ENCODE measurements around the gene SF3B2.

The SF3B2 gene

GRCh38 chr11:66014804-66015453 is 37.2 kb upstream of the SF3B2 start:
- Histone ChIP-seq H3K9me3 (ENCODE audit: severe bottlenecking) (no peaks in the 10 kb centered on the region), H3K36me3 (no peaks in the 10 kb centered on the region), H3K27ac (no peak overlapping the region), H3K4me3 (ENCODE audit: low read depth, low read length) (no peak overlapping the region), H3K27me3 (ENCODE audit: insufficient read depth, low read depth, severe bottlenecking) (no peaks in the 10 kb centered on the region)
- no peak for DNase-seq
- no peak for TF ChIP-seq CTCF (IDR thresholded peaks at IDR 0.05; ENCODE audit: low read depth, low read length)

GRCh38 chr11:66015454-66015881 is 36.7 kb upstream of the SF3B2 start:
- TF ChIP-seq CTCF (IDR thresholded peaks at IDR 0.05; ENCODE audit: low read depth, low read length): no peak
- Histone ChIP-seq H3K36me3 (no peaks in the 10 kb centered on the region), H3K27me3 (ENCODE audit: insufficient read depth, low read depth, severe bottlenecking) (no peaks in the 10 kb centered on the region), H3K27ac (no peak overlapping the region), H3K9me3 (ENCODE audit: severe bottlenecking) (no peaks in the 10 kb centered on the region), H3K4me3 (ENCODE audit: low read depth, low read length) (no peak overlapping the region)
- no peak for DNase-seq

- Histone ChIP-seq H3K36me3 (no peaks in the 10 kb centered on the region), H3K27me3 (ENCODE audit: insufficient read depth, low read depth, severe bottlenecking) (no peaks in the 10 kb centered on the region), H3K27ac (no peak overlapping the region), H3K9me3 (ENCODE audit: severe bottlenecking) (no peaks in the 10 kb centered on the region), H3K4me3 (ENCODE audit: low read depth, low read length) (no peak overlapping the region)
- no peak for DNase-seq
- TF ChIP-seq CTCF (IDR thresholded peaks at IDR 0.05; ENCODE audit: low read depth, low read length): no peak
These were observed 36.0 kb upstream of the SF3B2 start for GRCh38 chr11:66015936-66016792.

- Histone ChIP-seq H3K27ac (no peak overlapping the region), H3K36me3 (no peaks in the 10 kb centered on the region), H3K9me3 (ENCODE audit: severe bottlenecking) (no peaks in the 10 kb centered on the region), H3K27me3 (ENCODE audit: insufficient read depth, low read depth, severe bottlenecking) (no peaks in the 10 kb centered on the region), H3K4me3 (ENCODE audit: low read depth, low read length) (no peak overlapping the region)
- DNase-seq: no peak
- TF ChIP-seq CTCF (IDR thresholded peaks at IDR 0.05; ENCODE audit: low read depth, low read length): no peak
These were observed 35.4 kb upstream of the SF3B2 start for GRCh38 chr11:66016793-66017177.

- no peak overlapping the region for H3K4me3 ChIP-seq (ENCODE audit: low read depth, low read length)
- no peak for TF ChIP-seq CTCF (IDR thresholded peaks at IDR 0.05; ENCODE audit: low read depth, low read length)
- no peaks in the 10 kb centered on the region for H3K9me3 ChIP-seq (ENCODE audit: severe bottlenecking)
- no peaks in the 10 kb centered on the region for H3K36me3 ChIP-seq
- H3K27ac ChIP-seq: no peak overlapping the region
- DNase-seq: no peak
- no peaks in the 10 kb centered on the region for H3K27me3 ChIP-seq (ENCODE audit: insufficient read depth, low read depth, severe bottlenecking)
These were observed 34.8 kb upstream of the SF3B2 start for GRCh38 chr11:66017321-66017720.

Data from WERI-Rb-1 (cell line).